DMS153 (cell line): ENCODE data around the gene NPAS4.
"Not testable (repeated sequence)": the region's sequence is repeated elsewhere in the genome, so short reads cannot be mapped to it uniquely, and the experiment has no call there.

Experiments used
- DNase-seq: peaks from one replicate; lab custom pipeline; 2025; lab: John Stamatoyannopoulos, UW

NPAS4 gene

GRCh38 chr11:66418168-66418985 is 2.5 kb upstream of the NPAS4 start:
- peak; percentile 71 for DNase-seq

DNA sequence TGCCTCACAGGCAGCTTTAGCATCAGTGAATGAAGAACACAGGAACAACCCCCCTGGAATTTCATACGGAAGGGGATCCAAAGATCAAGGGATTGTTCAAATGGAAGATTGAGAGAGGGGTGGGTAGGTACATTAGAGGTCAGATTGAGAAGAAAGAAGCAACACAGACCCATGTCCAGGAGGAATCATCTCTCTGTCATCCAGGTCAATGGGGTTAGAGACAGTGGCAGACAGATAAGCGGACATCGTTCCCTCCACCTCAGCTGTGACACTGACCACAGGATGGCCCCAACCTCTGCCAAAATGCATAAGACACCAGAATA is 1.9 kb upstream of the NPAS4 start:
- DNase-seq, result no peak

DNA sequence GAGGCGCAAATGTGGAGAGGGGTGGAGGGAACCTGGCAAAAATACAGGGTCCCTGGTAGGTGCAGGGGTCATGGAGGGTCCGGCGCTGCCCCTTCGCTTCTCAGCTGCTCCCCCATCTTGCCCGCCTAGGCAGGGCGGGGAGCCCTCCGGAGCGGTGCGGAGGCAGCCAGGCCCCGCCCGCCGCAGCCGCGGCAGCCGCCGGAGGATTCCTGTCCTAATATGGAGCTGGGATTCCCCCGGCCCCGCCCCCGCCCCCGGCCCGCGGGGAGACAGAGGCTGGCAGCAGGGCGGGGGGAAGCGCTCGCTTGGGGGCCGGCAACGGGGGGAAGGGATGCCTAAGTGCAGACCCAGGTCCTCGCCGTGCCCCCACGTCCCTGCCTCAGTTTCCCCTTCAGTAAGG is 1.0 kb upstream of the NPAS4 start:
- DNase-seq, result no peak

DNA sequence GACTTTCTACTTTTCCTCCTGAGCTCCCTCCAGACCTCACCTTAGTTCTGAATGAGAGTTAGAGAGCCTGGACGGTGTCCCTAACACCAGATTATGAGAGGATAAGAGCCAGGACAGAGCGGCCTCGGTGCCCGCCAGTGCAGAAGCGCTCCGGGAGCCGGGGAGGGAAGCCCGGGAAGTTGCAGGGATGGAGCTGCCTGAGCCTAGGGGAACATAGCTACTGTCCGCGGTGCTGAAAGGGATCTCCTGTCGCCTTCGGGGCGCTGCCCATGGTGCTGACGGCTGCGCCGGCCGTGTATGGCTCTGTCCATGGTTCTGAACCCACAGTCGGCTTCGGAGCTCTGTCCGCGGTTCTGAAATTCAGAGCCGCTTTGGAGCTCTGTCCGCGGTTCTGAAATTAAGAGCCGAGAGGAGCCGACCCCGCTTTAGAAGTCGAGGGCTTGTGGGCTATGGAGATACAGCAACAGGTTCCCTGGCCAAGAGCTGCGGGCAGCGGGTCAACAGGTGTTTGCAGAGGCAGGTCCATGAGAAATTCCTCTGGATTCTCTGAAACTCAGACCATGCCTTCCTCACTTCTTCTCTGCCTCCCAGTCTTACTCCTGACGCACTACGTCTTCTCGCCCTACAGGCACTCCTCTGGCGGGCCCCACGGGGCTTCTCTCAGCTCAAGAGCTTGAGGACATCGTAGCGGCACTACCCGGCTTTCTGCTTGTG is 814 bp downstream of the NPAS4 start:
- DNase-seq, result no peak

DNA sequence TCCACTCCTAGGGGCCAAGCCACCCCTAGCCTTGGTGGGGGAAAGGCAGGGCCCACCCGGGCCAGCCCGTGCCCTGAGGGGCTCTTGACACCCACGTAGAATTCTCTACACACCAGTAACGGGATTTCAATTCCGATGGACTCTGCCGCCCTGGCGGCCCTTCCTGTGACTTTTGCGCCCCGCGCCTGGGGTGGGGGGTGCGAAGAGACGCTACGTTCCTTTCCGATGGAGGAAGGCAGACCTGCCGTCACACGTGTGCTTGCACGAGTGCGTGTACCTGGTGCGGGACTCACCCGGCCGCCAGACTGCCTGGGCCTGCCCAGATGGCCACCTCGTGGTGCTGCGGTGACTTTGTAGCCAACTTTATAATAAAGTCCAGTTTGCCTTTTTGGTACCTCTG is 5.5 kb downstream of the NPAS4 start:
- DNase-seq, result no peak

DNA sequence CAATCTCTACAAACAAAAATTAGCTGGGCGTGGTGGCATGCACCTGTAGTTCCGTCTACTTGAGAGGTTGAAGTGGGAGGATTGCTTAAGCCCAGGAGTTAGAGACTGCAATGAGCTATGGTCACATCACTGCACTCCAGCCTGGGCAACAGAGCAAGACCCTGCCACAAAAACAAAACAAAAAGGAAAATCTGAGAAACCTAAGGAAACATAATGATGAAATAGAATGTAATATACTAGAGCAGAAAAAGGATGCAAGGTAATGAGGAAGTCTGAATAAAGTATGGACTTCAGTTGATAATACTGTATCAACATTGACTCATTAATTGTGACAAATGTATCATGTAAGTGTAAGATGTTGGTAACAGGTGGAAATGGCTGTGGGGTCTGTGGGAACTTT is 8.1 kb downstream of the NPAS4 start:
- DNase-seq, result no peak

GRCh38 chr11:66429983-66430602 is 9.3 kb downstream of the NPAS4 start:
- peak; percentile 53 for DNase-seq

GRCh38 chr11:66431287-66431686 is 10.5 kb downstream of the NPAS4 start:
- DNase-seq, result not testable (repeated sequence)

DNA sequence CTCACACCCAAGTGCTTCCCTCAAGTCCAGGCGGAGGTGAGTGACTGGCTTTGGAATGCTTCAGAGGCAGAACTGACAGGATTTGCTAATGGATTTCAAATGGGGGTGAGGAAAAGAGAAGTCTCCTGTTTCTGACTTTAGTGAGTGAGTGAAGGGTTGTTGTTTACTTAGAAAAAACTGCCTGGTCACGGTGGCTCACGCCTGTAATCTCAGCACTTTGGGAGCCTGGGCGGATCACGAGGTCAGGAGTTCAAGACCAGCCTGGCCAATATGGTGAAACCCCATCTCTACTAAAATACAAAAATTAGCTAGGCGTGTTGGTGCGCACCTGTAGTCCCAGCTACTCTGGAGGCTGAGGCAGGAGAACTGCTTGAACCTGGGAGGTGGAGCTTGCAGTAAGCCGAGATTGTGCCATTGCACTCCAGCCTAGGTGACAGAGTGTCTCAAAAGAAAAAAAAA is 11.1 kb downstream of the NPAS4 start:
- not testable (repeated sequence) for DNase-seq

DNA sequence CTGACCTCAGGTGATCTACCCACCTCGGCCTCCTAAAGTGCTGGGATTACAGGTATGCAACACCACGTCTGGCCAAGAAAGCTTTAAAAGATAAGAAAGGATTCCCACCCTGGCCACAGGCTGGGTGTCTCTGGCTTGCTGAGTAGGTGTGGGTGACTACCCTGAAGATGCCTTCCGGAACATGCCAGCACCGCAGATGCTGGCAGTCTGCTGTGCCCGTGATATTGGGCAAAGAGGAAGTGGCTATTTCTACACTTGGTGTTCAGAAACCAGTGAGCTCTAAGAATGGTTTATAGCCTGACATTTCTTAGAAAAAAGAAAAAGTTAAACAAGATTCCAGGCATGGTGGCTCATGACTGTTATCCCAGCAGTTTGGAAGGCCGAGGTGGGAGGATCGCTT is 11.8 kb downstream of the NPAS4 start:
- DNase-seq, result no peak

- no peak for DNase-seq
Observed at GRCh38 chr11:66437979-66438503, 17.2 kb downstream of the NPAS4 start.

DNA sequence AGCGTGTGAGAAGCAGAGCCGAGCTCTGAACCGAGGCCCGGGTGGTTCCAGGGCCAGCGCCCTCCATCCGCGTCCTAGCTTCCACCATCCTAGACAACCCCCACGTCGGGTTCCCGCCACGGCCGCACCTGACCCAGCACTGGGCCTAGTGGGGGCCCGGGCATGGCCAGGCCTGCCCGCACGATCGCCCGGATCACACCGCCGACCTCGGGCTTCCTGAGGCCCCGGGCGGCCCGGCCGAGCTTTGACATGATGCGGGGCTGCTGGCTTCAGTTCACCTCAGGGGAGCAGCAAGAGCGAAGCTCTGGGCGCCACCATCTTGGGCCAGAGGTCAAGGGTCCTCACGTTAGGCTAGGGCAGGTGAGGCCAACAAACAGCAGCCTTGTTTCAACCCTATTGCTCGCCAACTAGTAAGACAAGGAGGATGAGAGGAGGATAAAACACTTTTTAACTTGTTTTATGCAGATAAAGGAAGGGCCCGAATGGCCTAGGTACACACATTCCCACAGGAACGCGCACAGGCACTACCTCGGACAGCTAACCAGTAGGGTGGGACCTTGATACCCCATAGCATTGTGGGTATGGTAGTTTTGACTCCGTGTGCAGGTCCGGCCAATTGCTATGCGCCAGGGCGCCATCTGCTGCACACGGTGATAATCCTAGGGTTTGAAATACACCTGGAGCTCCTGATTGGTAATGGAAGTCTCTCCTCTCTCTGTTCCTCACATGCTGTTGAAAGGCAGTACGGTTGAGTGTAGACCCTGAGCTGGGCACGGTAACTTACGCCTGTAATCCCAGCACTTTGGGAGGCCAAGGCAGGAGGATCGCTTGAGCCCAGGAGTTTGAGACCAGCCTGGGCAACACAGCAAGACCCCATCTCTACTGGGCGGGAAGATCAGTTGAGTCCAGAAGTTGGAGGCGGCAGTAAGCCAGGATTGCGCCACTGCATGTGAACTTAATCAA is 17.9 kb downstream of the NPAS4 start, which contains the start of gene MRPL11:
Gene MRPL11 (minus strand): TSS at position 345 of the 963 bp plus-strand sequence. CDS start 94 bp downstream, at position 251.
- peak; percentile 92 for DNase-seq

- not testable (repeated sequence) for DNase-seq
Observed at GRCh38 chr11:66440101-66440939, 19.5 kb downstream of the NPAS4 start.

DNA sequence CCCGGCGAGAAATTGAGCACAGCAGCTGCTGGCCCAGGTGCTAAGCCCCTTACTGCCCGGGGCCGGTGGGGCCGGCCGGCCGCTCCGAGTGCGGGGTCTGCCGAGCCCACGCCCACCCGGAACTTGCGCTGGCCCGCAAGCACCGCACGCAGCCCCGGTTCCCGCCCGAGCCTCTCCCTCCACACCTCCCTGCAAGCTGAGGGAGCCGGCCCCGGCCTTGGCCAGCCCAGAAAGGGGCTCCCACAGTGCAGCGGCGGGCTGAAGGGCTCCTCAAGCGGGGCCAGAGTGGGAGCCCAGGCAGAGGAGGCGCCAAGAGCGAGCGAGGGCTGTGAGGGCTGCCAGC is 20.1 kb downstream of the NPAS4 start:
- DNase-seq, result not testable (repeated sequence)

DNA sequence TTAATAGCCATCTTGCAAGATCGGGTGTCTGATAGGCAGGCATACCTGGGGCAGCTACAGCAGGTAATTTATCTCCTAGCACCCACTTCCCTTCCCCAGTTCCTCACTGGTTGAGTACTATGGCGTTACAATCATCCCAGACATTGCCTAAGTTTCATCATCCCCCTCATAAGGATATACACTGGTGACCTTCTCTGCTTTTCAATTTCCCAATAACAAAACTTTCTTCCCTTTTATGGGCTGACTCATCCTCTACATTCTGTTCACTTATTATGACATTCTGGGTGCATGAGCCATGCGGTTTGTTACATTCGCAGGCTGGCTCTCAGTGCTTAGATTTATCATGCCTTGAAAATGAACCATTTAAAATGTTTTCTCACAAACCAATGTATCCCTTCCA is 22.8 kb downstream of the NPAS4 start:
- DNase-seq, result no peak

- no peak for DNase-seq
Observed at GRCh38 chr11:66447012-66447411, 26.2 kb downstream of the NPAS4 start.

DNA sequence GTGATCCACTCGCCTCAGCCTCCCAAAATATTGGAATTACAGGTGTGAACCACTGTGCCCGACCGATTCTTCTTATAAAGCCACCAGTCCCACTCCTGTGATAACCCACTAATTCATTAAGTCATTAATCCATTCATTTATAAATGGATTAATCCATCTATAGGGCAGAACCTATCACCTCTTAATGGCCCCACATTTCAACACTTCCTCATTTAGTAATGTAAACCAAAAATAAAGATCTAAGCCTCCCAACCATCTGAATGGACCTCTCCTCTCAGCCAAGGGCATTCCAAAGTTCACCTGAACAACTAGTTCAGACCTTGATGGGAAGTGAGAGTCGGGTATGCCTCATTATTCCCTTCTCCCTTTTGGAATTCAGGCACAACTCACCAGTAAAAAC is 27.7 kb downstream of the NPAS4 start:
- DNase-seq, result no peak

- DNase-seq, result no peak
Observed at GRCh38 chr11:66450560-66450959, 29.7 kb downstream of the NPAS4 start.

DNA sequence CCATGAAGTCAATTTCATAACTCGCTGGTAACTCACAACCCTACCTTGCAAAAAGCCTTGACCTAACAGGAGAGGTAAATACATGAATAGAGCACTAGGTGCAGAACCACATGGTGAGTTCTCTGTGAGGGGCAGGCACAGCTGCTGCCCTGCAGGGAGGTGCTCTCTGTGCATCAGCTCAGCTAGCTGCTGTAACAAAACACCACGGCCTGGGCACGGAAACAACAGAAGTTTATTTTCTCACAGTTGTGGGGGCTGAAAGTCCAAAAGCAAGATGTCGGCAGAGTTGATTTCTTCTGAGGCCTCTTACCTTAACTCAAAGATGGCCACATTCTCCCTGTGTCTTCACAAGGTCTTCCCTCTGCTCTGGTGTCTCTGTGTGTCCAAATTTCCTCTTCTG is 30.8 kb downstream of the NPAS4 start:
- no peak for DNase-seq

GRCh38 chr11:66454247-66454646 is 33.4 kb downstream of the NPAS4 start:
- DNase-seq, result no peak

- DNase-seq, result no peak
Observed at GRCh38 chr11:66454828-66455227, 34.0 kb downstream of the NPAS4 start.
